GM18858 (cell line): Measurements from ENCODE around the gene BBX.

Source experiments
- ATAC-seq: cut with Tn5 transposase; IDR thresholded peaks from one replicate; pipeline ENCODE4 v1.9.1; 2021; ENCODE audit not compliant: unreplicated experiment

The BBX gene

GRCh38 chr3:107791450-107791849, 268.7 kb downstream of the BBX start:
- ATAC-seq: no peak

- no peak for ATAC-seq
These were observed 272.1 kb downstream of the BBX start for GRCh38 chr3:107794664-107795443.

GRCh38 chr3:107795514-107796094, 272.8 kb downstream of the BBX start:
- ATAC-seq: no peak

GRCh38 chr3:107796791-107797190, 274.0 kb downstream of the BBX start:
- no peak for ATAC-seq

- no peak for ATAC-seq
These were observed 274.8 kb downstream of the BBX start for GRCh38 chr3:107797586-107797985.

GRCh38 chr3:107798381-107798780, 275.6 kb downstream of the BBX start:
- ATAC-seq: no peak

GRCh38 chr3:107800710-107801109, 277.9 kb downstream of the BBX start:
- no peak for ATAC-seq

- no peak for ATAC-seq
These were observed 280.4 kb downstream of the BBX start for GRCh38 chr3:107803170-107803569.

GRCh38 chr3:107806021-107806420, 283.3 kb downstream of the BBX start:
- no peak for ATAC-seq

- no peak for ATAC-seq
These were observed 283.8 kb downstream of the BBX start for GRCh38 chr3:107806536-107806935.

- no peak for ATAC-seq
These were observed 287.7 kb downstream of the BBX start for GRCh38 chr3:107810171-107811071.

GRCh38 chr3:107813026-107813425, 290.3 kb downstream of the BBX start:
- no peak for ATAC-seq

GRCh38 chr3:107816107-107816506, 293.3 kb downstream of the BBX start:
- ATAC-seq: no peak

GRCh38 chr3:107817076-107817475, 294.3 kb downstream of the BBX start:
- ATAC-seq: no peak

GRCh38 chr3:107818025-107818424, 295.3 kb downstream of the BBX start:
- no peak for ATAC-seq

- no peak for ATAC-seq
These were observed 296.9 kb downstream of the BBX start for GRCh38 chr3:107819656-107820055.

- ATAC-seq: no peak
These were observed 299.5 kb downstream of the BBX start for GRCh38 chr3:107822308-107822707.

GRCh38 chr3:107824822-107825371, 302.1 kb downstream of the BBX start:
- no peak for ATAC-seq

GRCh38 chr3:107825556-107825955, 302.8 kb downstream of the BBX start:
- no peak for ATAC-seq

GRCh38 chr3:107826727-107827126, 304.0 kb downstream of the BBX start:
- no peak for ATAC-seq

- no peak for ATAC-seq
These were observed 306.4 kb downstream of the BBX start for GRCh38 chr3:107829185-107829584.
